ENCODE measurements around the gene ABCB1. TPM values are rescaled to one million over a fixed set of nuclear protein-coding genes. Genes with fewer than 3 reads are reported as not detected.

Gene ABCB1
- total and polyA plus RNA-seq, 2 of the 13 experiments (the other 11 are each of a cell fraction or from before 2014, with no cell fraction given), result 42.8 to 52.6 TPM

- TF ChIP-seq ZZZ3 (CRISPR knock-in tag; IDR thresholded peaks at IDR 0.05; ENCODE audit: borderline replicate concordance), result no peak
- 0 out of 2 replicates have a peak, but pooled peaks have one; percentile 12 for TF ChIP-seq HOXD1 (CRISPR knock-in tag; IDR thresholded peaks at IDR 0.05)
- no peak for TF ChIP-seq FOXJ3 (CRISPR knock-in tag; IDR thresholded peaks at IDR 0.05; ENCODE audit: borderline replicate concordance)
- TF ChIP-seq KDM1A (CRISPR knock-in tag; IDR thresholded peaks at IDR 0.05), result peak; percentile 55; the same call in 1 of the 2 replicates
- peak; percentile 44; the same call in 1 of the 2 replicates for TF ChIP-seq ZNF235 (CRISPR knock-in tag; IDR thresholded peaks at IDR 0.05; ENCODE audit: borderline replicate concordance)
- TF ChIP-seq ZBTB2 (CRISPR knock-in tag; IDR thresholded peaks at IDR 0.05; ENCODE audit: low read depth), result no peak
- 0 out of 2 replicates have a peak, but pooled peaks have one; percentile 9 for TF ChIP-seq SOX5 (CRISPR knock-in tag; IDR thresholded peaks at IDR 0.05; ENCODE audit: borderline replicate concordance)
- TF ChIP-seq PRPF4 (IDR thresholded peaks at IDR 0.05; ENCODE audit: low read depth, low read length, poor library complexity, severe bottlenecking), result no peak
- TF ChIP-seq ZFX (CRISPR knock-in tag; IDR thresholded peaks at IDR 0.05; ENCODE audit: low read depth), result 0 out of 2 replicates have a peak, but pooled peaks have one; percentile 2
- no peak for TF ChIP-seq MNT (IDR thresholded peaks at IDR 0.05)
- TF ChIP-seq ZNF747 (CRISPR knock-in tag; IDR thresholded peaks at IDR 0.05; ENCODE audit: borderline replicate concordance), result 0 out of 2 replicates have a peak, but pooled peaks have one; percentile 45
- TF ChIP-seq DMAP1 (CRISPR knock-in tag; IDR thresholded peaks at IDR 0.05), result peak; percentile 23; the same call in 1 of the 2 replicates
- TF ChIP-seq ZNF264 (CRISPR knock-in tag; IDR thresholded peaks at IDR 0.05), result no peak
- TF ChIP-seq RBM39 (IDR thresholded peaks at IDR 0.05; ENCODE audit: low read depth, low read length, poor library complexity, severe bottlenecking), result peak; percentile 5
- TF ChIP-seq UBTF (CRISPR knock-in tag; IDR thresholded peaks at IDR 0.05), result peak; percentile 50; the same call in 1 of the 2 replicates
- TF ChIP-seq ZNF576 (CRISPR knock-in tag; IDR thresholded peaks at IDR 0.05), result no peak
- TF ChIP-seq HMGXB4 (CRISPR knock-in tag; IDR thresholded peaks at IDR 0.05; ENCODE audit: borderline replicate concordance in 1 of 2, low read depth in 1 of 2), result 0 out of 4 replicates have a peak, but pooled peaks of 1 of the 2 experiments have one; percentile 22
- TF ChIP-seq BCL6 (CRISPR knock-in tag; IDR thresholded peaks at IDR 0.05), result peak; percentile 7; the same call in 1 of the 2 replicates
- TF ChIP-seq EZH2 (conservative IDR thresholded peaks at IDR 0.05; ENCODE audit: low read depth, low read length), result no peak
Observed at GRCh38 chr7:87628780-87629569, 28.3 kb upstream of the ABCB1 start (continued).
